Measurements from ENCODE around the gene ASCL2. TPM values are rescaled to one million over a fixed set of nuclear protein-coding genes. Genes with fewer than 3 reads are reported as not detected.
A peak's percentile ranks its signal among the peaks of the same experiment; 100 is the strongest.

Gene ASCL2
- total and polyA plus RNA-seq, 7 donors, result 0.03 to 0.08 TPM; not detected in 5

GRCh38 chr11:2302896-2303626, 32.7 kb upstream of the ASCL2 start:
- WGBS, 3 donors, result 48 to 56% (median 53%) methylated on average over 15 to 18 of the region's 18 CpGs
- no peak overlapping the region for H3K27ac ChIP-seq
- DNase-seq, result peak in 1 of 2 donors; percentile 54
- no peak for ATAC-seq
- H3K27me3 ChIP-seq (ENCODE audit: insufficient read depth in 3 of 3, low read length in 2 of 3), result no peaks in the 10 kb centered on the region
- H3K4me3 ChIP-seq, result no peak overlapping the region
- no peaks in the 10 kb centered on the region for H3K9me3 ChIP-seq
- peaks cover 7% of the 10 kb centered on the region for H3K4me1 ChIP-seq
- H3K36me3 ChIP-seq (ENCODE audit: insufficient read depth in 1 of 2, low read depth in 1 of 2), result no peaks in the 10 kb centered on the region
- no peak for TF ChIP-seq CTCF (IDR thresholded peaks at IDR 0.05)
- intact Hi-C loops (cut with DNase I), result loop anchor here in 1 of 2 donors (10.0 kb wide), 2 partner anchors 108 to 592 kb away; no protein-coding TSS in a partner anchor

- DNase-seq (peak in 1 of 2 donors; percentile 52), ATAC-seq (no peak)
- Histone ChIP-seq H3K27ac (no peak overlapping the region), H3K36me3 (ENCODE audit: insufficient read depth in 1 of 2, low read depth in 1 of 2) (no peaks in the 10 kb centered on the region), H3K4me3 (no peak overlapping the region), H3K9me3 (no peaks in the 10 kb centered on the region), H3K4me1 (peaks cover 7% of the 10 kb centered on the region), H3K27me3 (ENCODE audit: insufficient read depth in 3 of 3, low read length in 2 of 3) (peaks cover 0 to 3% (median 0%) of the 10 kb centered on the region in 3 donors)
- intact Hi-C loops (cut with DNase I), result loop anchor here in 1 of 2 donors (10.0 kb wide), 2 partner anchors 108 to 592 kb away; no protein-coding TSS in a partner anchor
- no peak for TF ChIP-seq CTCF (IDR thresholded peaks at IDR 0.05)
- WGBS, 3 donors, result 50 to 75% (median 56%) methylated on average over 14 to 16 of the region's 16 CpGs
Observed at GRCh38 chr11:2302306-2302895, 32.0 kb upstream of the ASCL2 start.

- intact Hi-C loops (cut with DNase I), result loop anchor here in 1 of 2 donors (10.0 kb wide), 2 partner anchors 107 to 593 kb away; no protein-coding TSS in a partner anchor
- DNase-seq (peak in 1 of 2 donors; percentile 66), ATAC-seq (no peak)
- Histone ChIP-seq H3K27me3 (ENCODE audit: insufficient read depth in 3 of 3, low read length in 2 of 3) (peaks cover 0 to 6% (median 1%) of the 10 kb centered on the region in 3 donors), H3K9me3 (no peaks in the 10 kb centered on the region), H3K36me3 (ENCODE audit: insufficient read depth in 1 of 2, low read depth in 1 of 2) (no peaks in the 10 kb centered on the region), H3K27ac (no peak within 1 kb of the TSS), H3K4me3 (no peak within 1 kb of the TSS), H3K4me1 (peaks cover 7% of the 10 kb centered on the region)
- 61 to 67% (median 66%) methylated on average over 15 to 16 of the region's 16 CpGs for WGBS, 3 donors
- no peak for TF ChIP-seq CTCF (IDR thresholded peaks at IDR 0.05)
Observed at GRCh38 chr11:2301631-2302305, 31.4 kb upstream of the ASCL2 start, which contains the start of the genes C11orf21 and TSPAN32. TSS of gene C11orf21 (minus strand) at chr11:2301918. CDS start at chr11:2301808, 110 bp downstream. TSS of gene TSPAN32 (plus strand) at chr11:2302013. CDS start at chr11:2302150, 137 bp downstream.

- intact Hi-C loops (cut with DNase I), result loop anchor here in 1 of 2 donors (10.0 kb wide), 2 partner anchors 106 to 594 kb away; no protein-coding TSS in a partner anchor
- ATAC-seq, result no peak
- H3K36me3 ChIP-seq (ENCODE audit: insufficient read depth in 1 of 2, low read depth in 1 of 2), result no peaks in the 10 kb centered on the region
- no peak overlapping the region for H3K27ac ChIP-seq
- H3K4me1 ChIP-seq, result peaks cover 7% of the 10 kb centered on the region
- peaks cover 0 to 11% (median 1%) of the 10 kb centered on the region in 3 donors for H3K27me3 ChIP-seq (ENCODE audit: insufficient read depth in 3 of 3, low read length in 2 of 3)
- DNase-seq, result peak in 1 of 2 donors; percentile 44
- H3K9me3 ChIP-seq, result no peaks in the 10 kb centered on the region
- no peak overlapping the region for H3K4me3 ChIP-seq
- TF ChIP-seq CTCF (IDR thresholded peaks at IDR 0.05), result no peak
- 64 to 66% (median 66%) methylated on average over 22 to 24 of the region's 24 CpGs for WGBS, 3 donors
Observed at GRCh38 chr11:2300936-2301630, 30.7 kb upstream of the ASCL2 start.

Measured in psoas muscle (tissue), 8 donors.